Smooth muscle cell of the brain vasculature (primary cell): ENCODE results near the gene ELFN2.
"Not testable (repeated sequence)": the region's sequence is repeated elsewhere in the genome, so short reads cannot be mapped to it uniquely, and the experiment has no call there.

ENCODE experiments used
- DNase-seq: peaks from one replicate; pipeline ENCODE4 v3.0.0-alpha.2; 2012; ENCODE audit warnings: low read depth, low spot score

ELFN2 gene

GRCh38 chr22:37411655-37412054 lies 15.6 kb downstream of the ELFN2 start:
- no peak for DNase-seq

GRCh38 chr22:37410174-37411055 lies 16.9 kb downstream of the ELFN2 start:
- no peak for DNase-seq

- no peak for DNase-seq
Measured at GRCh38 chr22:37409459-37410050, 17.7 kb downstream of the ELFN2 start.

GRCh38 chr22:37409031-37409430 lies 18.2 kb downstream of the ELFN2 start:
- no peak for DNase-seq

- DNase-seq, result no peak
Measured at GRCh38 chr22:37407856-37408255, 19.4 kb downstream of the ELFN2 start.

- no peak for DNase-seq
Measured at GRCh38 chr22:37406441-37407235, 20.6 kb downstream of the ELFN2 start.

GRCh38 chr22:37404091-37404490 lies 23.2 kb downstream of the ELFN2 start:
- DNase-seq, result no peak

- DNase-seq, result no peak
Measured at GRCh38 chr22:37403267-37403960, 23.9 kb downstream of the ELFN2 start.

GRCh38 chr22:37402184-37402506 lies 25.1 kb downstream of the ELFN2 start:
- DNase-seq, result no peak

- peak; percentile 18 for DNase-seq
Measured at GRCh38 chr22:37401401-37402183, 25.7 kb downstream of the ELFN2 start.

- DNase-seq, result no peak
Measured at GRCh38 chr22:37400719-37401118, 26.6 kb downstream of the ELFN2 start.

GRCh38 chr22:37399457-37399856 lies 27.8 kb downstream of the ELFN2 start:
- not testable (repeated sequence) for DNase-seq

GRCh38 chr22:37397226-37397625 lies 30.1 kb downstream of the ELFN2 start:
- DNase-seq, result no peak

GRCh38 chr22:37396488-37397084 lies 30.7 kb downstream of the ELFN2 start:
- DNase-seq, result no peak

GRCh38 chr22:37394341-37394740 lies 32.9 kb downstream of the ELFN2 start:
- DNase-seq, result no peak

- DNase-seq, result no peak
Measured at GRCh38 chr22:37393746-37394145, 33.5 kb downstream of the ELFN2 start.

GRCh38 chr22:37392721-37393328 lies 34.5 kb downstream of the ELFN2 start:
- no peak for DNase-seq

- DNase-seq, result no peak
Measured at GRCh38 chr22:37391702-37392101, 35.6 kb downstream of the ELFN2 start.

- no peak for DNase-seq
Measured at GRCh38 chr22:37390075-37390474, 37.2 kb downstream of the ELFN2 start.

- no peak for DNase-seq
Measured at GRCh38 chr22:37388538-37388937, 38.7 kb downstream of the ELFN2 start.
